Prostate gland (tissue), 2 donors: ENCODE results near the gene VPS37B. TPM values are rescaled to one million over a fixed set of nuclear protein-coding genes. Genes with fewer than 3 reads are reported as not detected.
A peak's percentile ranks its signal among the peaks of the same experiment; 100 is the strongest.

Experiments used
- DNase-seq: peaks from one replicate; pipeline ENCODE4 v3.0.0-alpha.2; 2019; ENCODE audit warnings: low spot score
- H3K27ac ChIP-seq, 2 donors: fragments of 200-600 bp; sonication (generic); 2 replicates each; pipeline ENCODE4 v1.5.1; 2017 to 2019
- H3K27me3 ChIP-seq: fragments of 200-600 bp; sonication (generic); replicated peaks from 2 replicates; pipeline ENCODE4 v1.5.1; 2019; ENCODE audit not compliant: insufficient read depth
- H3K36me3 ChIP-seq, 2 donors: fragments of 200-600 bp; sonication (generic); 1 replicate in 1 of 2; 2 replicates in 1 of 2; pipeline versions ENCODE4 v1.5.1 to v1.8.1; 2017 to 2019
- H3K4me1 ChIP-seq: fragments of 200-600 bp; sonication (generic); replicated peaks from 2 replicates; pipeline ENCODE4 v1.5.1; 2019
- H3K4me3 ChIP-seq, 2 donors: fragments of 200-600 bp; sonication (generic); 2 replicates each; pipeline ENCODE4 v1.5.1; 2017 to 2019
- H3K9me3 ChIP-seq: fragments of 200-600 bp; sonication (generic); 2 replicates; pipeline ENCODE4 v1.5.1; 2017
- CTCF ChIP-seq, 4 experiments: fragments of 200-600 bp in 2 of 4; fragments of 450-650 bp in 2 of 4; sonication (generic) in 2 of 4; IDR thresholded peaks; 1 replicate in 3 of 4; 2 replicates in 1 of 4; pipeline ENCODE4 v1.5.1; 2016 to 2019; ENCODE audit warnings: antibody characterized with exemption in 4 of 4, mild to moderate bottlenecking in 2 of 4, moderate library complexity in 2 of 4
- POLR2A ChIP-seq: fragments of 450-650 bp; IDR thresholded peaks from one replicate; pipeline ENCODE4 v1.6.1; 2016; ENCODE audit warnings: antibody characterized with exemption, mild to moderate bottlenecking
- POLR2AphosphoS5 ChIP-seq: sonication (generic); formaldehyde crosslinking; IDR thresholded peaks from one replicate; pipeline ENCODE4 v1.6.1; 2017; ENCODE audit warnings: antibody characterized with exemption
- WGBS: methylation state at CpG from one replicate; pipeline ENCODE4 v1.1.5; 2018; 5-methylcytosine and 5-hydroxymethylcytosine counted together
- intact Hi-C: fragments of 100-400 bp; cut with DNase I; formaldehyde crosslinking; loops from one replicate; pipeline ENCODE4 v1.14.2; 2022
- total RNA-seq, 2 donors: library from RNA; depleted of rRNA; stranded (reverse); fragments of >200 nt; gene quantifications; one replicate each; pipeline ENCODE4 v1.1.0, GENCODE V29; 2016

VPS37B gene
- total RNA-seq, 2 donors from 2014 or later: 37.6 to 67.7 TPM

GRCh38 chr12:122853582-122854245 is 42.2 kb downstream of the VPS37B start:
- H3K4me1 ChIP-seq: no peaks in the 10 kb centered on the region
- intact Hi-C loops: no loop called here
- no peaks in the 10 kb centered on the region for H3K9me3 ChIP-seq
- no peaks in the 10 kb centered on the region for H3K27me3 ChIP-seq
- H3K4me3 ChIP-seq: no peak overlapping the region
- no peak for DNase-seq
- 71% methylated on average over 17 of the region's 17 CpGs for WGBS
- peaks cover 0 to 10% of the 10 kb centered on the region in 2 donors for H3K36me3 ChIP-seq
- H3K27ac ChIP-seq: peak overlapping the region; percentile 36 to 43
- TF ChIP-seq POLR2A (no peak), CTCF (IDR thresholded peaks at IDR 0.05) (no peak), POLR2AphosphoS5 (no peak)

GRCh38 chr12:122852336-122853275 is 43.3 kb downstream of the VPS37B start:
- 19% methylated on average over 15 of the region's 18 CpGs for WGBS
- Histone ChIP-seq H3K4me1 (no peaks in the 10 kb centered on the region), H3K9me3 (no peaks in the 10 kb centered on the region), H3K36me3 (peaks cover 0 to 10% of the 10 kb centered on the region in 2 donors), H3K4me3 (no peak overlapping the region), H3K27ac (peak overlapping the region; percentile 36 to 61), H3K27me3 (no peaks in the 10 kb centered on the region)
- intact Hi-C loops: no loop called here
- TF ChIP-seq POLR2A: no peak
- TF ChIP-seq POLR2AphosphoS5: peak; percentile 3
- TF ChIP-seq CTCF (IDR thresholded peaks at IDR 0.05): no peak
- no peak for DNase-seq

- TF ChIP-seq POLR2A (no peak), POLR2AphosphoS5 (no peak), CTCF (IDR thresholded peaks at IDR 0.05) (no peak)
- no peaks in the 10 kb centered on the region for H3K27me3 ChIP-seq
- peak overlapping the region; percentile 36 to 61 for H3K27ac ChIP-seq
- no peak overlapping the region for H3K4me3 ChIP-seq
- H3K36me3 ChIP-seq: peaks cover 0 to 10% of the 10 kb centered on the region in 2 donors
- WGBS: 63% methylated on average over 5 of the region's 5 CpGs
- no peak for DNase-seq
- H3K4me1 ChIP-seq: no peaks in the 10 kb centered on the region
- intact Hi-C loops: no loop called here
- no peaks in the 10 kb centered on the region for H3K9me3 ChIP-seq
Measured at GRCh38 chr12:122851820-122852219, 44.1 kb downstream of the VPS37B start.

GRCh38 chr12:122850695-122851350 is 45.1 kb downstream of the VPS37B start:
- WGBS: 84% methylated on average over 22 of the region's 27 CpGs
- intact Hi-C loops: no loop called here
- Histone ChIP-seq H3K27ac (peak overlapping the region in 1 of 2 donors; percentile 36), H3K36me3 (peaks cover 0 to under 1% of the 10 kb centered on the region in 2 donors), H3K4me3 (no peak overlapping the region), H3K27me3 (no peaks in the 10 kb centered on the region), H3K4me1 (no peaks in the 10 kb centered on the region), H3K9me3 (no peaks in the 10 kb centered on the region)
- DNase-seq: no peak
- TF ChIP-seq POLR2A (no peak), CTCF (IDR thresholded peaks at IDR 0.05) (no peak), POLR2AphosphoS5 (no peak)
